K562 (cell line): ENCODE data around the gene HYAL4. TPM values are rescaled to one million over a fixed set of nuclear protein-coding genes. Genes with fewer than 3 reads are reported as not detected.

ENCODE experiments used
- ATAC-seq: fragments of 200-7000 bp; cut with Tn5 transposase; 3 replicates; pipeline ENCODE4 v1.9.1; 2020; ENCODE audit warnings: moderate library complexity
- BruUV-seq: library from RNA; stranded (reverse); fragments of 400-500 nt; replicated peaks from 2 replicates; lab custom pipeline; 2021; lab: Mats Ljungman, UMichigan
- CTCF ChIA-PET: fragments of 300-600 bp; formaldehyde crosslinking; extraction: SDS; loops from one replicate; lab custom pipeline; 2021; ENCODE audit warnings: low intra/inter-chr PET ratio; lab: Yijun Ruan, JAX
- POLR2A ChIA-PET: fragments of 300-600, 350-650 bp; sonication (Branson Sonifier 250); formaldehyde crosslinking; extraction: SDS; loops from one replicate; lab custom pipeline; 2021; ENCODE audit warnings: antibody characterized with exemption, inconsistent platforms; lab: Yijun Ruan, JAX
- DNase-seq, 4 experiments: peaks; one replicate each; pipeline versions ENCODE4 v3.0.0 to v3.0.0-alpha.2; 2011 to 2018; ENCODE audit warnings: low spot score in 3 of 4, mixed read lengths in 3 of 4; ENCODE audit errors: extremely low read depth in 1 of 4
- FAIRE-seq: peaks from 2 replicates; lab custom pipeline; 2011; peaks lifted over from hg19 to GRCh38; lab: Jason Lieb, UNC
- H2AFZ ChIP-seq: 2 replicates; pipeline ENCODE4 v1.6.0; 2011; ENCODE audit warnings: low read depth, low read length, control low read depth, inconsistent platforms
- H3K27ac ChIP-seq: fragments of 200-600 bp; 3 replicates; pipeline ENCODE4 v1.8.0; 2011; ENCODE audit warnings: low read depth, mild to moderate bottlenecking, control low read depth, inconsistent platforms, low read length, moderate library complexity, mixed read lengths; ENCODE audit errors: extremely low read depth
- H3K27me3 ChIP-seq, 2 experiments: fragments of 300-600 bp in 1 of 2; 2 replicates in 1 of 2; 3 replicates in 1 of 2; pipeline versions ENCODE4 v1.6.0 to v1.8.0; 2011; ENCODE audit warnings: inconsistent platforms in 2 of 2, low read length in 2 of 2, mild to moderate bottlenecking in 1 of 2, mixed read lengths in 1 of 2, moderate library complexity in 1 of 2; ENCODE audit not compliant: control insufficient read depth in 2 of 2, insufficient read depth in 2 of 2
- H3K36me3 ChIP-seq: fragments of 300-600 bp; 3 replicates; pipeline ENCODE4 v1.8.0; 2011; ENCODE audit warnings: mild to moderate bottlenecking, low read length, inconsistent platforms; ENCODE audit not compliant: control insufficient read depth, insufficient read depth
- H3K4me1 ChIP-seq, 2 experiments: fragments of 200-600 bp in 1 of 2; replicated peaks in 1 of 2; 2 replicates in 1 of 2; 3 replicates in 1 of 2; pipeline versions ENCODE4 v1.5.1 to v1.8.0; 2011; ENCODE audit warnings: inconsistent platforms in 2 of 2, low read length in 2 of 2, mild to moderate bottlenecking in 1 of 2, mixed read lengths in 1 of 2, moderate library complexity in 1 of 2; ENCODE audit not compliant: control insufficient read depth in 2 of 2, insufficient read depth in 2 of 2
- H3K4me2 ChIP-seq: 2 replicates; pipeline ENCODE4 v1.6.1; 2011; ENCODE audit warnings: low read length, control low read depth, inconsistent platforms, mixed read lengths; ENCODE audit not compliant: insufficient read depth
- H3K4me3 ChIP-seq: fragments of 200-600 bp; sonication (generic), shearing (Covaris generic); 2 replicates; pipeline ENCODE4 v1.5.1; 2016; ENCODE audit warnings: control low read depth, inconsistent platforms
- H3K79me2 ChIP-seq: fragments of 200-600 bp; 3 replicates; pipeline ENCODE4 v1.8.0; 2011; ENCODE audit warnings: low read length, inconsistent platforms; ENCODE audit not compliant: control insufficient read depth, insufficient read depth
- H3K9ac ChIP-seq, 2 experiments: 2 replicates each; pipeline versions ENCODE4 v1.6.0 to v1.6.1; 2011; ENCODE audit warnings: low read depth in 2 of 2, low read length in 2 of 2, control low read depth in 1 of 2, inconsistent platforms in 1 of 2, mild to moderate bottlenecking in 1 of 2, mixed read lengths in 1 of 2; ENCODE audit not compliant: insufficient read depth in 1 of 2
- H3K9me1 ChIP-seq: one replicate; pipeline ENCODE4 v1.6.0; 2011; ENCODE audit warnings: inconsistent platforms, mild to moderate bottlenecking, low read length, moderate library complexity; ENCODE audit not compliant: control insufficient read depth, insufficient read depth
- H3K9me3 ChIP-seq: replicated peaks from 2 replicates; pipeline ENCODE4 v1.5.1; 2011; ENCODE audit warnings: low read depth, low read length, inconsistent platforms; ENCODE audit not compliant: control insufficient read depth, insufficient read depth
- H4K20me1 ChIP-seq: replicated peaks from 2 replicates; pipeline ENCODE4 v1.6.1; 2011; ENCODE audit warnings: low read length, inconsistent platforms, mixed read lengths; ENCODE audit not compliant: control insufficient read depth, insufficient read depth
- GATAD2B ChIP-seq: fragments of 450-650 bp; IDR thresholded peaks from 2 replicates; pipeline ENCODE4 v1.6.1; 2017; ENCODE audit warnings: mild to moderate bottlenecking, borderline replicate concordance
- KDM4B ChIP-seq, 2 experiments: fragments of 450-650 bp in 1 of 2; sonication (generic) in 1 of 2; IDR thresholded peaks; 2 replicates each; pipeline ENCODE4 v1.6.1; 2016 to 2017; ENCODE audit warnings: borderline replicate concordance in 2 of 2, antibody characterized with exemption in 1 of 2, low read depth in 1 of 2, mild to moderate bottlenecking in 1 of 2
- MEF2D ChIP-seq: conservative IDR thresholded peaks from 2 replicates; pipeline ENCODE4 v1.6.1; 2016; ENCODE audit warnings: low read depth, missing genetic modification characterization, missing compliant biosample characterization
- MXI1 ChIP-seq: IDR thresholded peaks from 2 replicates; pipeline ENCODE4 v1.6.1; 2011; ENCODE audit warnings: low read depth, mild to moderate bottlenecking, improper control_type of control experiment, low read length
- NRF1 ChIP-seq, 2 experiments: fragments of 450-650 bp; IDR thresholded peaks in 1 of 2; conservative IDR thresholded peaks in 1 of 2; 2 replicates each; pipeline ENCODE4 v1.6.1; 2014; ENCODE audit warnings: mild to moderate bottlenecking in 2 of 2
- XRCC4 ChIP-seq: IDR thresholded peaks from one replicate; pipeline ENCODE4 v1.6.1; 2011; ENCODE audit not compliant: insufficient read depth, insufficient read length; ENCODE audit errors: extremely low read depth
- ZNF551 ChIP-seq: fragments of 250-450 bp; sonication (Bioruptor Pico); IDR thresholded peaks from 2 replicates; pipeline ENCODE4 v1.5.0; 2021; ENCODE audit warnings: mild to moderate bottlenecking, moderate library complexity
- WGBS: fragments of 100-300 bp; shearing (Covaris generic); methylation state at CpG from one replicate; pipeline ENCODE4 v1.1.6; 2016; ENCODE audit warnings: low coverage, mixed read lengths; ENCODE audit not compliant: insufficient coverage; ENCODE audit errors: missing lambda C conversion rate; 5-methylcytosine and 5-hydroxymethylcytosine counted together
- in situ Hi-C: fragments of 300-500 bp; cut with MboI; formaldehyde crosslinking; loops from 4 replicates; pipeline ENCODE4 v1.15.0; 2018; ENCODE audit warnings: inconsistent platforms, mixed read lengths
- intact Hi-C: fragments of 100-400 bp; cut with micrococcal nuclease; formaldehyde crosslinking; loops from 2 replicates; pipeline ENCODE4 v1.14.2; 2022
- polyA plus RNA-seq, 8 experiments: library from polyadenylated mRNA; depleted of rRNA in 4 of 8; stranded (reverse) in 5 of 8; unstranded in 3 of 8; fragments of >200 nt; fragmentation: Nextera tagmentation in 2 of 8; fragmentation: Illumina TruSeq in 1 of 8; extraction: Ambion mirVana in 2 of 8; extraction: Trizol in 1 of 8; gene quantifications; 2 replicates each; pipeline versions ENCODE4 v1.2.1 to v1.2.3, GENCODE V29; 2011 to 2014; ENCODE audit warnings: inconsistent platforms in 1 of 8, missing spikeins in 1 of 8
- total RNA-seq, 7 experiments: library from RNA; depleted of rRNA in 6 of 7; stranded (reverse); fragments of >200 nt in 6 of 7; fragmentation: Illumina TruSeq in 2 of 7; extraction: Trizol in 2 of 7; gene quantifications; 2 replicates each; pipeline versions ENCODE4 v1.2.1 to v1.2.3, GENCODE V29; 2011 to 2021; ENCODE audit warnings: low replicate concordance in 1 of 7
- TF ChIP-seq, protein P1 (sequence below): fragments of 450-650 bp; IDR thresholded peaks from 2 replicates; pipeline ENCODE4 v1.6.1; 2016; ENCODE audit warnings: borderline replicate concordance
- TF ChIP-seq, protein P2 (sequence below): fragments of 200-600 bp; sonication (generic); IDR thresholded peaks from one replicate; pipeline ENCODE4 v1.6.1; 2012; ENCODE audit warnings: mild to moderate bottlenecking, low read depth, low read length, inconsistent platforms

The HYAL4 gene
- total and polyA plus RNA-seq, 9 of the 15 experiments (the other 6 are each of a cell fraction or from before 2014, with no cell fraction given): not detected

DNA sequence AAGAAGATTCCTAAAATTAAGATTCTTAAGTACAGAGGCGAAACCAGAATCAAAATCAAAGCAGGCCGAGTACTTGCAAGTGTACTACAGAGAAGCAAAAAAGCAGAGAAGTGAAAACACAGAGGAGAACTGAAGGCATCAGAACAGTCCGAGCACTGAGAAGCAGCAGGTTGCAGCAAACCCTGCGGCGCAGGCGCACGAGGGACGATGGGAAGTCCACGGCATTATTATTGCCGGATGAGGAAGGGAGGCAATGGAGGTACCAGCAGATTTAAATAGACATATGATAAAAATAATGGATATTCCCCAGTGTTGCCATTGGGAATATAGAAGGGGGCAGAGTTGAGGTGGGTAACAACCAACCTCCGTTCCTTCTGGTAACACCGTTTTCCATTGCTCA is 72.9 kb downstream of the HYAL4 start:
- H3K4me1 ChIP-seq: no peaks in the 10 kb centered on the region; a peak in 1 of 5 replicates
- POLR2A ChIA-PET: no interaction called here
- no peak for FAIRE-seq
- WGBS: under 1% methylated on average over 12 of the region's 12 CpGs
- H3K9me1 ChIP-seq: no peaks in the 10 kb centered on the region
- CTCF ChIA-PET: interaction anchor here (1.0 kb wide), 1 partner anchor 867 kb away, joined by 6 read pairs; no protein-coding TSS in a partner anchor
- ATAC-seq: peak; percentile 37; the same call in 2 of the 3 replicates
- H3K9me3 ChIP-seq: no peaks in the 10 kb centered on the region
- H3K79me2 ChIP-seq: no peaks in the 10 kb centered on the region
- H3K27me3 ChIP-seq: no peaks in the 10 kb centered on the region
- no TSS peak for BruUV-seq
- in situ Hi-C loops (no loop called here), intact Hi-C loops (no loop called here)
- no peak overlapping the region for H3K9ac ChIP-seq
- peak overlapping the region; percentile 21; the same call in 1 of the 2 replicates for H3K4me2 ChIP-seq
- peak overlapping the region; percentile 40; the same call in 1 of the 2 replicates for H2AFZ ChIP-seq
- no peak overlapping the region for H3K27ac ChIP-seq
- H3K36me3 ChIP-seq: no peaks in the 10 kb centered on the region
- DNase-seq: peak in 1 of 4 experiments; percentile 6
- H4K20me1 ChIP-seq: no peaks in the 10 kb centered on the region
- H3K4me3 ChIP-seq: no peak overlapping the region
- no peak for TF ChIP-seq XRCC4
- TF ChIP-seq MXI1: no peak
- no peak for TF ChIP-seq KDM4B (IDR thresholded peaks at IDR 0.05; ENCODE audit: borderline replicate concordance in 2 of 2, low read depth in 1 of 2)
- peak; percentile 87 to 89 for TF ChIP-seq NRF1 (conservative IDR thresholded peaks at IDR 0.05 in 1 of 2, IDR thresholded peaks at IDR 0.05 in 1 of 2)
- no peak for TF ChIP-seq MEF2D
- TF ChIP-seq, protein P1, sequence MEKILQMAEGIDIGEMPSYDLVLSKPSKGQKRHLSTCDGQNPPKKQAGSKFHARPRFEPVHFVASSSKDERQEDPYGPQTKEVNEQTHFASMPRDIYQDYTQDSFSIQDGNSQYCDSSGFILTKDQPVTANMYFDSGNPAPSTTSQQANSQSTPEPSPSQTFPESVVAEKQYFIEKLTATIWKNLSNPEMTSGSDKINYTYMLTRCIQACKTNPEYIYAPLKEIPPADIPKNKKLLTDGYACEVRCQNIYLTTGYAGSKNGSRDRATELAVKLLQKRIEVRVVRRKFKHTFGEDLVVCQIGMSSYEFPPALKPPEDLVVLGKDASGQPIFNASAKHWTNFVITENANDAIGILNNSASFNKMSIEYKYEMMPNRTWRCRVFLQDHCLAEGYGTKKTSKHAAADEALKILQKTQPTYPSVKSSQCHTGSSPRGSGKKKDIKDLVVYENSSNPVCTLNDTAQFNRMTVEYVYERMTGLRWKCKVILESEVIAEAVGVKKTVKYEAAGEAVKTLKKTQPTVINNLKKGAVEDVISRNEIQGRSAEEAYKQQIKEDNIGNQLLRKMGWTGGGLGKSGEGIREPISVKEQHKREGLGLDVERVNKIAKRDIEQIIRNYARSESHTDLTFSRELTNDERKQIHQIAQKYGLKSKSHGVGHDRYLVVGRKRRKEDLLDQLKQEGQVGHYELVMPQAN: no peak
- TF ChIP-seq, protein P2, sequence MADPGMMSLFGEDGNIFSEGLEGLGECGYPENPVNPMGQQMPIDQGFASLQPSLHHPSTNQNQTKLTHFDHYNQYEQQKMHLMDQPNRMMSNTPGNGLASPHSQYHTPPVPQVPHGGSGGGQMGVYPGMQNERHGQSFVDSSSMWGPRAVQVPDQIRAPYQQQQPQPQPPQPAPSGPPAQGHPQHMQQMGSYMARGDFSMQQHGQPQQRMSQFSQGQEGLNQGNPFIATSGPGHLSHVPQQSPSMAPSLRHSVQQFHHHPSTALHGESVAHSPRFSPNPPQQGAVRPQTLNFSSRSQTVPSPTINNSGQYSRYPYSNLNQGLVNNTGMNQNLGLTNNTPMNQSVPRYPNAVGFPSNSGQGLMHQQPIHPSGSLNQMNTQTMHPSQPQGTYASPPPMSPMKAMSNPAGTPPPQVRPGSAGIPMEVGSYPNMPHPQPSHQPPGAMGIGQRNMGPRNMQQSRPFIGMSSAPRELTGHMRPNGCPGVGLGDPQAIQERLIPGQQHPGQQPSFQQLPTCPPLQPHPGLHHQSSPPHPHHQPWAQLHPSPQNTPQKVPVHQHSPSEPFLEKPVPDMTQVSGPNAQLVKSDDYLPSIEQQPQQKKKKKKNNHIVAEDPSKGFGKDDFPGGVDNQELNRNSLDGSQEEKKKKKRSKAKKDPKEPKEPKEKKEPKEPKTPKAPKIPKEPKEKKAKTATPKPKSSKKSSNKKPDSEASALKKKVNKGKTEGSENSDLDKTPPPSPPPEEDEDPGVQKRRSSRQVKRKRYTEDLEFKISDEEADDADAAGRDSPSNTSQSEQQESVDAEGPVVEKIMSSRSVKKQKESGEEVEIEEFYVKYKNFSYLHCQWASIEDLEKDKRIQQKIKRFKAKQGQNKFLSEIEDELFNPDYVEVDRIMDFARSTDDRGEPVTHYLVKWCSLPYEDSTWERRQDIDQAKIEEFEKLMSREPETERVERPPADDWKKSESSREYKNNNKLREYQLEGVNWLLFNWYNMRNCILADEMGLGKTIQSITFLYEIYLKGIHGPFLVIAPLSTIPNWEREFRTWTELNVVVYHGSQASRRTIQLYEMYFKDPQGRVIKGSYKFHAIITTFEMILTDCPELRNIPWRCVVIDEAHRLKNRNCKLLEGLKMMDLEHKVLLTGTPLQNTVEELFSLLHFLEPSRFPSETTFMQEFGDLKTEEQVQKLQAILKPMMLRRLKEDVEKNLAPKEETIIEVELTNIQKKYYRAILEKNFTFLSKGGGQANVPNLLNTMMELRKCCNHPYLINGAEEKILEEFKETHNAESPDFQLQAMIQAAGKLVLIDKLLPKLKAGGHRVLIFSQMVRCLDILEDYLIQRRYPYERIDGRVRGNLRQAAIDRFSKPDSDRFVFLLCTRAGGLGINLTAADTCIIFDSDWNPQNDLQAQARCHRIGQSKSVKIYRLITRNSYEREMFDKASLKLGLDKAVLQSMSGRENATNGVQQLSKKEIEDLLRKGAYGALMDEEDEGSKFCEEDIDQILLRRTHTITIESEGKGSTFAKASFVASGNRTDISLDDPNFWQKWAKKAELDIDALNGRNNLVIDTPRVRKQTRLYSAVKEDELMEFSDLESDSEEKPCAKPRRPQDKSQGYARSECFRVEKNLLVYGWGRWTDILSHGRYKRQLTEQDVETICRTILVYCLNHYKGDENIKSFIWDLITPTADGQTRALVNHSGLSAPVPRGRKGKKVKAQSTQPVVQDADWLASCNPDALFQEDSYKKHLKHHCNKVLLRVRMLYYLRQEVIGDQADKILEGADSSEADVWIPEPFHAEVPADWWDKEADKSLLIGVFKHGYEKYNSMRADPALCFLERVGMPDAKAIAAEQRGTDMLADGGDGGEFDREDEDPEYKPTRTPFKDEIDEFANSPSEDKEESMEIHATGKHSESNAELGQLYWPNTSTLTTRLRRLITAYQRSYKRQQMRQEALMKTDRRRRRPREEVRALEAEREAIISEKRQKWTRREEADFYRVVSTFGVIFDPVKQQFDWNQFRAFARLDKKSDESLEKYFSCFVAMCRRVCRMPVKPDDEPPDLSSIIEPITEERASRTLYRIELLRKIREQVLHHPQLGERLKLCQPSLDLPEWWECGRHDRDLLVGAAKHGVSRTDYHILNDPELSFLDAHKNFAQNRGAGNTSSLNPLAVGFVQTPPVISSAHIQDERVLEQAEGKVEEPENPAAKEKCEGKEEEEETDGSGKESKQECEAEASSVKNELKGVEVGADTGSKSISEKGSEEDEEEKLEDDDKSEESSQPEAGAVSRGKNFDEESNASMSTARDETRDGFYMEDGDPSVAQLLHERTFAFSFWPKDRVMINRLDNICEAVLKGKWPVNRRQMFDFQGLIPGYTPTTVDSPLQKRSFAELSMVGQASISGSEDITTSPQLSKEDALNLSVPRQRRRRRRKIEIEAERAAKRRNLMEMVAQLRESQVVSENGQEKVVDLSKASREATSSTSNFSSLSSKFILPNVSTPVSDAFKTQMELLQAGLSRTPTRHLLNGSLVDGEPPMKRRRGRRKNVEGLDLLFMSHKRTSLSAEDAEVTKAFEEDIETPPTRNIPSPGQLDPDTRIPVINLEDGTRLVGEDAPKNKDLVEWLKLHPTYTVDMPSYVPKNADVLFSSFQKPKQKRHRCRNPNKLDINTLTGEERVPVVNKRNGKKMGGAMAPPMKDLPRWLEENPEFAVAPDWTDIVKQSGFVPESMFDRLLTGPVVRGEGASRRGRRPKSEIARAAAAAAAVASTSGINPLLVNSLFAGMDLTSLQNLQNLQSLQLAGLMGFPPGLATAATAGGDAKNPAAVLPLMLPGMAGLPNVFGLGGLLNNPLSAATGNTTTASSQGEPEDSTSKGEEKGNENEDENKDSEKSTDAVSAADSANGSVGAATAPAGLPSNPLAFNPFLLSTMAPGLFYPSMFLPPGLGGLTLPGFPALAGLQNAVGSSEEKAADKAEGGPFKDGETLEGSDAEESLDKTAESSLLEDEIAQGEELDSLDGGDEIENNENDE: no peak
- no peak for TF ChIP-seq ZNF551 (CRISPR knock-in tag)
- TF ChIP-seq GATAD2B: no peak
